ENCODE results near the gene COPA.

Gene COPA

GRCh38 chr1:160367934-160368923 lies 25.2 kb upstream of the COPA start:
- DNase-seq = no peak
- Mint-ChIP-seq H3K9me3 (no peaks in the 10 kb centered on the region), H3K4me1 (peaks cover 4% of the 10 kb centered on the region), H3K27me3 (peaks cover 14% of the 10 kb centered on the region), H3K36me3 (no peaks in the 10 kb centered on the region), H3K27ac (no peak overlapping the region), H3K4me3 (no peak overlapping the region)
- CTCF ChIA-PET = interaction anchor here (1.0 to 1.9 kb wide), 6 partner anchors 8 to 290 kb away, joined by 3 to 11 read pairs (median 3); no protein-coding TSS in a partner anchor

- H3K27ac Mint-ChIP-seq = no peak overlapping the region
- no peaks in the 10 kb centered on the region for H3K9me3 Mint-ChIP-seq
- H3K36me3 Mint-ChIP-seq = no peaks in the 10 kb centered on the region
- no peak for DNase-seq
- peaks cover 14% of the 10 kb centered on the region for H3K27me3 Mint-ChIP-seq
- peaks cover 4% of the 10 kb centered on the region for H3K4me1 Mint-ChIP-seq
- CTCF ChIA-PET = interaction anchor here (1.2 to 1.9 kb wide), 3 partner anchors 9 to 148 kb away, joined by 3 to 11 read pairs (median 3); no protein-coding TSS in a partner anchor
- H3K4me3 Mint-ChIP-seq = no peak overlapping the region
Measured at GRCh38 chr1:160367516-160367900, 24.5 kb upstream of the COPA start.

- Mint-ChIP-seq H3K4me3 (no peak within 1 kb of the TSS), H3K27me3 (peaks cover 14% of the 10 kb centered on the region), H3K36me3 (no peaks in the 10 kb centered on the region), H3K9me3 (no peaks in the 10 kb centered on the region), H3K27ac (no peak within 1 kb of the TSS), H3K4me1 (peaks cover 4% of the 10 kb centered on the region)
- no peak for DNase-seq
- CTCF ChIA-PET = interaction anchor here (1.2 to 1.9 kb wide), 2 partner anchors 10 to 148 kb away, joined by 3 to 11 read pairs; no protein-coding TSS in a partner anchor
Measured at GRCh38 chr1:160366731-160367515, 23.9 kb upstream of the COPA start, which contains the start of gene NHLH1. Gene NHLH1 (plus strand): TSS chr1:160367071. CDS start chr1:160370732, 3,661 bp downstream.

- Mint-ChIP-seq H3K27ac (no peak overlapping the region), H3K4me3 (no peak overlapping the region), H3K9me3 (no peaks in the 10 kb centered on the region), H3K4me1 (peaks cover 4% of the 10 kb centered on the region), H3K27me3 (peaks cover 10% of the 10 kb centered on the region), H3K36me3 (peaks cover 4% of the 10 kb centered on the region)
- no peak for DNase-seq
- CTCF ChIA-PET = interaction anchor here (0.6 to 1.1 kb wide), 4 partner anchors 9 to 15 kb away, joined by 3 to 5 read pairs (median 4); no protein-coding TSS in a partner anchor
Measured at GRCh38 chr1:160365325-160365724, 22.3 kb upstream of the COPA start.

GRCh38 chr1:160363951-160364735 lies 21.1 kb upstream of the COPA start:
- CTCF ChIA-PET = interaction anchor here (0.6 to 1.5 kb wide), 3 partner anchors 12 to 121 kb away, joined by 4 to 7 read pairs (median 4); no protein-coding TSS in a partner anchor
- Mint-ChIP-seq H3K27ac (no peak overlapping the region), H3K4me3 (no peak overlapping the region), H3K9me3 (no peaks in the 10 kb centered on the region), H3K36me3 (peaks cover 4% of the 10 kb centered on the region), H3K4me1 (peaks cover 4% of the 10 kb centered on the region), H3K27me3 (peaks cover 10% of the 10 kb centered on the region)
- DNase-seq = no peak

- DNase-seq = no peak
- Mint-ChIP-seq H3K27me3 (peaks cover 6% of the 10 kb centered on the region), H3K4me3 (no peak overlapping the region), H3K36me3 (peaks cover 11% of the 10 kb centered on the region), H3K4me1 (peaks cover 4% of the 10 kb centered on the region), H3K27ac (peak overlapping the region; percentile 11), H3K9me3 (no peaks in the 10 kb centered on the region)
- CTCF ChIA-PET = interaction anchor here (0.9 to 1.5 kb wide), 3 partner anchors 8 to 72 kb away, joined by 3 to 7 read pairs (median 3); no protein-coding TSS in a partner anchor
Measured at GRCh38 chr1:160363010-160363409, 20.0 kb upstream of the COPA start.

GRCh38 chr1:160362168-160362957 lies 19.3 kb upstream of the COPA start:
- DNase-seq = no peak
- no peak overlapping the region for H3K4me3 Mint-ChIP-seq

GRCh38 chr1:160361814-160362167 lies 18.7 kb upstream of the COPA start:
- Mint-ChIP-seq H3K4me1 (no peaks in the 10 kb centered on the region), H3K4me3 (no peak overlapping the region), H3K9me3 (no peaks in the 10 kb centered on the region), H3K27ac (no peak overlapping the region), H3K36me3 (peaks cover 20% of the 10 kb centered on the region), H3K27me3 (no peaks in the 10 kb centered on the region)
- DNase-seq = no peak
- CTCF ChIA-PET = interaction anchor here (0.9 kb wide), 1 partner anchor 70 kb away, joined by 3 read pairs; no protein-coding TSS in a partner anchor

More at GRCh38 chr1:160362168-160362957, 19.3 kb upstream of the COPA start:
- Mint-ChIP-seq H3K4me1 (no peaks in the 10 kb centered on the region), H3K9me3 (no peaks in the 10 kb centered on the region), H3K36me3 (peaks cover 15% of the 10 kb centered on the region), H3K27me3 (peaks cover 3% of the 10 kb centered on the region), H3K27ac (no peak overlapping the region)
- CTCF ChIA-PET = interaction anchor here (0.6 to 1.1 kb wide), 3 partner anchors 9 to 338 kb away, joined by 3 read pairs; no protein-coding TSS in a partner anchor

- peaks cover 25% of the 10 kb centered on the region for H3K36me3 Mint-ChIP-seq
- no peaks in the 10 kb centered on the region for H3K27me3 Mint-ChIP-seq
- H3K4me1 Mint-ChIP-seq = no peaks in the 10 kb centered on the region
- no peak for DNase-seq
- CTCF ChIA-PET = interaction anchor here (1.1 kb wide), 1 partner anchor 29 kb away, joined by 3 read pairs; no protein-coding TSS in a partner anchor
- H3K27ac Mint-ChIP-seq = no peak overlapping the region
- H3K9me3 Mint-ChIP-seq = no peaks in the 10 kb centered on the region
- no peak overlapping the region for H3K4me3 Mint-ChIP-seq
Measured at GRCh38 chr1:160361199-160361598, 18.1 kb upstream of the COPA start.

- DNase-seq = no peak
- H3K4me3 Mint-ChIP-seq = no peak overlapping the region
- H3K27ac Mint-ChIP-seq = no peak overlapping the region
- no peaks in the 10 kb centered on the region for H3K4me1 Mint-ChIP-seq
- no peaks in the 10 kb centered on the region for H3K9me3 Mint-ChIP-seq
- no peaks in the 10 kb centered on the region for H3K27me3 Mint-ChIP-seq
- CTCF ChIA-PET = interaction anchor here (0.7 to 1.1 kb wide), 2 partner anchors 16 to 30 kb away, joined by 3 read pairs; no protein-coding TSS in a partner anchor
- H3K36me3 Mint-ChIP-seq = peaks cover 28% of the 10 kb centered on the region
Measured at GRCh38 chr1:160360227-160360695, 17.2 kb upstream of the COPA start.

- CTCF ChIA-PET = interaction anchor here (0.5 to 0.7 kb wide), 2 partner anchors 17 to 150 kb away, joined by 3 read pairs; no protein-coding TSS in a partner anchor
- Mint-ChIP-seq H3K4me1 (no peaks in the 10 kb centered on the region), H3K27ac (no peak overlapping the region), H3K36me3 (peaks cover 32% of the 10 kb centered on the region), H3K4me3 (no peak overlapping the region), H3K9me3 (no peaks in the 10 kb centered on the region), H3K27me3 (no peaks in the 10 kb centered on the region)
- no peak for DNase-seq
Measured at GRCh38 chr1:160359559-160360226, 16.6 kb upstream of the COPA start.

- CTCF ChIA-PET = no interaction called here
- no peak for DNase-seq
- Mint-ChIP-seq H3K4me3 (no peak overlapping the region), H3K27ac (no peak overlapping the region), H3K36me3 (peaks cover 41% of the 10 kb centered on the region), H3K27me3 (no peaks in the 10 kb centered on the region), H3K4me1 (no peaks in the 10 kb centered on the region), H3K9me3 (no peaks in the 10 kb centered on the region)
Measured at GRCh38 chr1:160358073-160358472, 15.0 kb upstream of the COPA start.

All from activated naive CD4-positive, alpha-beta T cell treated with anti-CD3 and anti-CD28 coated beads, Interleukin-2, amount 10 ng/mL, durations not matched to agents 7 days and 5 days (primary cell).